GM19372 (cell line): Measurements from ENCODE around the gene FAM177A1.
"Not testable (repeated sequence)": the region's sequence is repeated elsewhere in the genome, so short reads cannot be mapped to it uniquely, and the experiment has no call there.

ENCODE experiments used
- ATAC-seq: cut with Tn5 transposase; IDR thresholded peaks from one replicate; pipeline ENCODE4 v1.9.1; 2021; ENCODE audit warnings: mild to moderate bottlenecking, low read depth, moderate library complexity; ENCODE audit not compliant: unreplicated experiment

The FAM177A1 gene

GRCh38 chr14:35052637-35053036 is 6.6 kb downstream of the FAM177A1 start:
- ATAC-seq: no peak

- ATAC-seq: not testable (repeated sequence)
Observed at GRCh38 chr14:35061113-35061791, 15.2 kb downstream of the FAM177A1 start.

GRCh38 chr14:35065731-35066130 is 19.7 kb downstream of the FAM177A1 start:
- not testable (repeated sequence) for ATAC-seq

GRCh38 chr14:35068238-35069012 is 22.4 kb downstream of the FAM177A1 start:
- no peak for ATAC-seq

- ATAC-seq: no peak
Observed at GRCh38 chr14:35072226-35072625, 26.2 kb downstream of the FAM177A1 start.

GRCh38 chr14:35073486-35073885 is 27.4 kb downstream of the FAM177A1 start:
- no peak for ATAC-seq

GRCh38 chr14:35078082-35078481 is 32.0 kb downstream of the FAM177A1 start:
- no peak for ATAC-seq

- ATAC-seq: no peak
Observed at GRCh38 chr14:35079742-35080141, 33.7 kb downstream of the FAM177A1 start.

- no peak for ATAC-seq
Observed at GRCh38 chr14:35083530-35084150, 37.6 kb downstream of the FAM177A1 start.

- no peak for ATAC-seq
Observed at GRCh38 chr14:35085441-35085840, 39.4 kb downstream of the FAM177A1 start.

GRCh38 chr14:35088514-35088913 is 42.4 kb downstream of the FAM177A1 start:
- ATAC-seq: no peak

GRCh38 chr14:35094645-35095044 is 48.6 kb downstream of the FAM177A1 start:
- ATAC-seq: not testable (repeated sequence)

- ATAC-seq: no peak
Observed at GRCh38 chr14:35107866-35108265, 61.8 kb downstream of the FAM177A1 start.

- ATAC-seq: no peak
Observed at GRCh38 chr14:35112641-35113040, 66.6 kb downstream of the FAM177A1 start.

- no peak for ATAC-seq
Observed at GRCh38 chr14:35113308-35113950, 67.4 kb downstream of the FAM177A1 start.

- no peak for ATAC-seq
Observed at GRCh38 chr14:35114036-35114435, 68.0 kb downstream of the FAM177A1 start.

- no peak for ATAC-seq
Observed at GRCh38 chr14:35116242-35116641, 70.2 kb downstream of the FAM177A1 start.

GRCh38 chr14:35117112-35117511 is 71.0 kb downstream of the FAM177A1 start:
- no peak for ATAC-seq

- no peak for ATAC-seq
Observed at GRCh38 chr14:35121026-35121886, 75.2 kb downstream of the FAM177A1 start.
